NOMO-1 treated with dmso at 0.1 percent for 144 hours (cell line): ENCODE measurements around the gene KLF11.
"Not testable (repeated sequence)": the region's sequence is repeated elsewhere in the genome, so short reads cannot be mapped to it uniquely, and the experiment has no call there.

Experiments used
- DNase-seq: peaks from one replicate; lab custom pipeline; 2025; ENCODE audit not compliant: unreplicated experiment; lab: John Stamatoyannopoulos, UW

The KLF11 gene

DNA sequence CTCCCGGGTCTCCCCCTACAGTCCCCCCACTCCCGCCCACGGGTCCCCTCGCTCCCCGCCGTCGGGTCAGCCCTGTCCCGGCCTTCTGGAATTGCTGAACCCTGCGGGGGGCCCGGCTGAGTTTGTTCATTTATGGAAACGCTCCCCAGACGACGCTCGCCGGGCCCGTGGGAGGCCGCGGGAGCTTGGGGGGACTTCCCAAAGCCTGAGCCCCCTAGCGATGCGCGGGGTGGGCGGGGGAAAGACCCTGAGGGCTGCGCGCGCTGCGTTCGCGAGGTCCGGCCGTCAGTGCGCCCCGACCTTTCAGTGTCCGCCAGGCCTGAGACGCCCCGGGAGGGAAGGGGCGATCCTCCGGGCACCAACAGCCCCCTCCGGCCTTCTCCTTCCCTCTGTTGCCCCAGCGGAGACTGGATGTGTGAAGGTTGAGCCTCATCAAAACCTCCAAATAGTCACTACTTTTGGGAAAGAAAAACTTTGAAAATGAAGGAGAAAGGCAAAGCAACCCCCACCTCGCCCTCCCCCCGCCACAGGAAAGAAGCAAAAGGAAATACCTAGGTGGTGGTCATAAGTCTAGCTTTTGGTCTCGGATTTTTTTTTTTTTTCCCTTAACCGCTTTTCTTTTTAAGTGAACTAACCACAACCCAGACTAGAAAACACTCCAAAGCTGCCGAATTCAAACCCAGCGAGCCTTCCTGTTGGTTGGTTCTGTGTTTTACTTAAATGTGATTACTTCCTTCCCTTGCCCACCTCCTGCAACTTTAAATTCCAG, 37.4 kb downstream of the KLF11 start:
- no peak for DNase-seq

- no peak for DNase-seq
Measured at GRCh38 chr2:10083046-10083445, 39.7 kb downstream of the KLF11 start.

GRCh38 chr2:10083692-10084211, 40.4 kb downstream of the KLF11 start:
- DNase-seq = no peak

DNA sequence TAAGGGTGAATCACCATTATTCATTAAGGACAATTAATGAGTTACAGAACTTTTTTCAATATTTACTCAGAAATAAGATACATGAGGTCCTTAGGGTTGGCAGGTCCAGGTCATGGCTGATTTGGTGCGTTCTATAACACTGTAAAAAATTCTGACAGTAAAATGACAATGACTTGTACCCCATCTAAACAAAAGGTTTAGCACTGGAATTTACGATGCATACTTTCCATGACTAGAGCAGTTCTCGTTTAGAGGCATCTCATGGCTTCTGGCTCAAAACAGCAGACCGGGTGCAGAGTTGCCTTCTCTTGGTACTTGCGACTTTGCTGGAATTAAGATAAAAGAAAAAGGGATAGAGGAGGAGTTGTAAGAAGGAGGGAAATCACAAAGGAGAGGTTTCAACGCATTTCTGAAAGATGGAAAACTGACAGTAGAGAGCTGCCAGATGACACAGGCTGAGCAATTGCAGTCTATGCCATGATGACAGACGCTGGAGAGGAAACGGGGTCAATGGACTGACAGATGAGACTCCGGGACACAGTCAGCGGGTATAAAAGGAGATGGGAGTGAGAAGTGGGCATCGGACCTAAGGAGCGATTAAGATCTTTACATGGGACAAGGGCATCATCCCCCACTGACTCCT, 41.0 kb downstream of the KLF11 start:
- no peak for DNase-seq

- no peak for DNase-seq
Measured at GRCh38 chr2:10085043-10085667, 41.8 kb downstream of the KLF11 start.

DNA sequence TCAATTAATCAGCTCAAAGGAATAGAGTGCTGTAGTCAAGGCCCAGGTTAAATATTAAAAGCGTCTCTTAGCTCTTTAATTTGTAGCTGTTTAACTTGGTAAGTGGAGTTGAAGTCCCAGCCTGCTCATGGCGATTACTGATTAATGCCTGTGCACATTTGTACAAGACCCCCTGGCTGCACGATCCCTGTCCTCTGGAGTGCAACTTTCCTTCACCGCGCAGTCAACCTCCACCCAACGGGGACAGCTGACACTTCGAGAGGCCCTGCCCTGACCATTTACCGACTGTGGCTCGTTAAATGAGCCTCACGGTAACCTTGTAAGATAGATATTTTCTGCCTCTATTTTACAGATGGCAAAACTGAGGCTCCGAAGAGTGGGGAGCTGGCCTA, 42.3 kb downstream of the KLF11 start:
- DNase-seq = no peak

DNA sequence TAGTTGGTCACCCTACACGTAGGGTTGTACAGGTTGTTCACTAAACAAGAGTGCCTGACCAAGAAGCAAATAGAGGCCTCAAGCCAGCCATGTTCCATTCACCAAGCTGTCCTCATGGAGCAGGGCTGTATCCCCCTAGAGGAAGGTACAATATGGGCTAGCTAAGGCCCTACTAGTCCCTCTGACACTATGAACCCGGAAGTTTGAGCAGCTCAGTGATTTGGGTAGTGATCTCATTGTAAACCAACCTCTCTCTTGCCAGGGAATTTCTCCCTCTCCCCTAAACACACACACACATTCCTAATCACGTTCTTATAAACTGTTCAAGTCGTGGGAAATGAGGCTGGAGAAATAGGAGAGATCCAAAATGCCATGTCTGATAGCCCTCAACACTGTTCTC, 43.6 kb downstream of the KLF11 start:
- no peak for DNase-seq

GRCh38 chr2:10087360-10087759, 44.0 kb downstream of the KLF11 start:
- no peak for DNase-seq

GRCh38 chr2:10089565-10090190, 46.3 kb downstream of the KLF11 start:
- no peak for DNase-seq

DNA sequence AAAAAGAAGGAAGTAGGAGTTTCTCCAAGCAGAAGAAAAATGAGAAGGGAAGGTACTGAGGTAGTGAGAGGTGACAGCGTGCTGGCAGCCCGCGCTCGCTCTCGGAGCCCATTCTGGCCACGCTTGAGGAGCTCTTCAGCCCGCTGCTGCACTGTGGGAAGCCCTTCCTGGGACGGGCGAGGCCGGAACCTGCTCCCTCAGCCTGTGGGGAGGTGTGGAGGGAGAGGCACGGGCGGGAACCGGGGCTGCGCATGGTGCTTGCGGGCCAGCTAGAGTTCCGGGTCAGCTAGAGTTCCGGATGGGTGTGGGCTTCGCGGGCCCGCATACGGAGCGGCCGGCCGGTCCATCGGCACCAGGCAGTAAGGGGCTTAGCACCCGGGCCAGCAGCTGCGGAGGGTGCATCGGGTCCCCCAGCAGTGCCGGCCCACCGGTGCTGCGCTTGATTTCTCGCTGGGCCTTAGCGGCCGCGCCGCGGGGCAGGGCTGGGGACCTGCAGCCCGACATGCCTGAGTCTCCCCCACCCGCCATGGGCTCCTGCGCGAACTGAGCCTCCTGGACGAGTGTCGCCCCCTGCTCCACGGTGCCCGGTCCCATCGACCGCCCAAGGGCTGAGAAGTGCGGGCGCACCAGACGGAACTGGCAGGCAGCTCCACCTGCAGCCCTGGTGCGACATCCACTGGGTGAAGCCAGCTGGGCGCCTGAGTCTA, 48.0 kb downstream of the KLF11 start:
- peak; percentile 35 for DNase-seq

- not testable (repeated sequence) for DNase-seq
Measured at GRCh38 chr2:10091889-10092244, 48.5 kb downstream of the KLF11 start.

GRCh38 chr2:10094271-10094814, 51.0 kb downstream of the KLF11 start:
- no peak for DNase-seq

DNA sequence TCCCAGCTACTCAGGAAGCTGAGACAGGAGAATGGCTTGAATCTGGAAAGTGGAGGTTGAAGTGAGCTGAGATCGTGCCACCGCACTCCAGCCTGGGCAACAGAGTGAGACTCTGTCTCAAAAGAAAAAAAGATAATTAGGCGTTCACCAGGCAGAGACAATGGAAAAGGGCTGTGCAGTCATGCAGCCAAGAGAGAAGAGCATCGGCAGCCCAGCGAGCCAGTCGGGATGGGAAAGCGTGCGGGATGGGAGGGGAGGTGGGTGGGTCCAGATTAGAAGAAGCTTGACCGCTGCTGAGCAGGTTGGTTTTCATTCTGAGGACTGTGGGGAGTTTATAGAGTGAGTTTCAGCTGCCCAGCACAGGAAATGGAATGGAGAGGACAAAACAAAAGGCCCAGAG, 51.8 kb downstream of the KLF11 start:
- DNase-seq = no peak

DNA sequence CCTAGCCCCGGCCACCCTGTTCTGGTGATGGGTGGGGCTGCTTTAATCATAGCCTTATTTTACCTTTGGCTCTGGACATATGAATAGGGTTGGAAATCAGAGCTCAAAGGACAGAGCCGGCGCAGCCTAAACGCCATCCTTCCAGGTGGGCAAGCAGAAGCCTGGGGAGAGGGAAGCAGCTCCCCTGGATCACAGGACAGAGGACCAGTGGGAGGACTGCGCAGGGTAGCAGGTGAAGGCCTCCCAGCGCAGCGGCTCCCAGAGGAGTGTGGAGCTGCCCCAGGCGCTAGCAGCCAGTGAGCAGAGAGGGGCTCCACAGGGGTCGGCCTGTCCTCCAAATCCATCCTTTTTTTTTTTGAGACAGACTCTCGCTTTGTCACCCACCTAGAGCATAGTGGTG, 53.3 kb downstream of the KLF11 start:
- DNase-seq = no peak

- peak; percentile 19 for DNase-seq
Measured at GRCh38 chr2:10097352-10098148, 54.2 kb downstream of the KLF11 start.

GRCh38 chr2:10101491-10101890, 58.1 kb downstream of the KLF11 start:
- DNase-seq = no peak

DNA sequence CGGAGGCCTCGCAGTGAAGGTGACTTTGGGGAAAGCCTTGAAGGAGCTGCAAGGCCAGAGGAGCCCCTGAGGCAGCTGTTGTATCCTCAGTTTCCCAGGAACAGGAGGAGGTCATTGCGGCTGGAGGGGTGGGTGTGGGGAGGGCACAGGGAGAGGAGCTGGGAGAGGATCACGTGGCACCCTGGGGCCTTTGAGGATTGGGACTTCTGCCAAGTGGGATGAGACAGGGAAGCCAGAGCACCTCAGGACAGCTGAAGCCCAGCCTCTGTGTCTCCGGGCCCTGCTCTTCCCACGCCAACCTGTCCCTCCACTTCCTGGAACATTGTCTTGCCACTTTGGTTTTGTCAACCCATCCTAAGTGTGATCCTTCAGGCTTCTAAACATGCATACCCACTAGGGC, 59.8 kb downstream of the KLF11 start:
- no peak for DNase-seq
